Measurements from ENCODE around the gene ZSCAN5C.

- TF ChIP-seq CTCF (IDR thresholded peaks at IDR 0.05) (no peak), POLR2A (IDR thresholded peaks at IDR 0.05) (no peak)
These were observed 20.8 kb downstream of the ZSCAN5C start for GRCh38 chr19:56222901-56223300.
